Fibroblast of skin of right biceps (primary cell): ENCODE data around the gene GSTP1.
A peak's percentile ranks its signal among the peaks of the same experiment; 100 is the strongest.
"Not testable (repeated sequence)": the region's sequence is repeated elsewhere in the genome, so short reads cannot be mapped to it uniquely, and the experiment has no call there.

Experiments used
- DNase-seq: peaks from one replicate; pipeline ENCODE4 v3.0.0-alpha.2; 2013

Gene GSTP1

DNA sequence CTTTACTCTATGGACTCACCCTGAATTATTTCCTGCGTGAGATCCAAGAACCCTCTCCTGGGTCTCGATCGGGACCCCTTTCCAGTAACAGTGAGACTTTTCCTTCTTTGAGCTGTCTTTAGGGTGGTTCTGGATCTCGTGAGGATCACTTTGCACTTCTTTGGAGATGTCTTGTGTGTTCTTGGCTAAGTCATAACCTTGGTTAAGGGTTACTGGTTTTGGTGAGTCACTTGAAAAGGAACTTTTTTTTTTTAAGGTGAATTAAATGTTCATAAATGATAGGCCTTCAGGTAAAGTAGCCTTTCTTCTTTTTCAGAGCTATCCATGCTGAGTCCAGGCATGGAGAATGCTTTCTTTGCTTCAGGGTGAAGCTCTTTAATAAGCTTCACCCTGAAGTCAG, 19.4 kb upstream of the GSTP1 start:
- DNase-seq = no peak

- DNase-seq = no peak
These were observed 12.2 kb upstream of the GSTP1 start for GRCh38 chr11:67571443-67571842.

GRCh38 chr11:67572305-67572704, 11.3 kb upstream of the GSTP1 start:
- no peak for DNase-seq

DNA sequence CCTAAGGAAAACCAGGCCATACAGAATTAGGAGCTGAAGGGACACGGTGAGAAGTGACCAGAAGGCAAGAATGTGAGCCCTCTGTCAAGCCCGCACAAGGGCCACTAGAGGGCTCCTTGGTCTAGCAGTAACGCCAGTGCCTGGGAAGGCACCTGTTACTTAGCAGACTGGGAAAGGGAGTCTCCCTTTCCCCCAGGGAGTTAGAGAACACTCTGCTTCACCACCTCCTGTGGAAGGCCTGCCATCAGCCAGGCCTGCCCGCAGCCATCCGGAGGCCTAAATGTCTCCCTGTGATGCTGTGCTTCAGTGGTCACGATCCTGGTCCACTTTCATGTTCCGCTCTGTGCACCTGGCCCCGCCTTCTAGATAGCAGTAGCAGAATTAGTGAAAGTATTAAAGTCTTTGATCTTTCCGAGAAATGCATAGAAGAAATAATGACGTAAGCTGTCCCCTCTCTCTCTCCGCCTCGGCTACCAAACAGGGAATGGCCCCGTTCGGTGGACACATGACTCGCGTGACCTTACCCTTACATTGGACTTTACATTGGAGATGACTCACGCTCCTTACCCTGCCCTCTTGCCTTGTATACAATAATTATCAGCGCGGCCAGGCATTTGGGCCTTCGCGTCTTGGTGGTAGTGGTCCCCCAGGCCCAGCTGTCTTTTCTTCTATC, 10.7 kb upstream of the GSTP1 start:
- peak; percentile 39 for DNase-seq

GRCh38 chr11:67574938-67575337, 8.7 kb upstream of the GSTP1 start:
- DNase-seq = no peak

GRCh38 chr11:67576735-67577475, 6.7 kb upstream of the GSTP1 start:
- DNase-seq = no peak

- no peak for DNase-seq
These were observed 5.7 kb upstream of the GSTP1 start for GRCh38 chr11:67577951-67578350.

- DNase-seq = no peak
These were observed 2.1 kb upstream of the GSTP1 start for GRCh38 chr11:67581469-67581868.

- DNase-seq = no peak
These were observed 1.6 kb upstream of the GSTP1 start for GRCh38 chr11:67582011-67582410.

- peak; percentile 57 for DNase-seq
These were observed 731 bp downstream of the GSTP1 start for GRCh38 chr11:67584205-67584880.

- DNase-seq = no peak
These were observed 1.6 kb downstream of the GSTP1 start for GRCh38 chr11:67584881-67585873.

GRCh38 chr11:67585911-67586310, 2.3 kb downstream of the GSTP1 start:
- DNase-seq = no peak

DNA sequence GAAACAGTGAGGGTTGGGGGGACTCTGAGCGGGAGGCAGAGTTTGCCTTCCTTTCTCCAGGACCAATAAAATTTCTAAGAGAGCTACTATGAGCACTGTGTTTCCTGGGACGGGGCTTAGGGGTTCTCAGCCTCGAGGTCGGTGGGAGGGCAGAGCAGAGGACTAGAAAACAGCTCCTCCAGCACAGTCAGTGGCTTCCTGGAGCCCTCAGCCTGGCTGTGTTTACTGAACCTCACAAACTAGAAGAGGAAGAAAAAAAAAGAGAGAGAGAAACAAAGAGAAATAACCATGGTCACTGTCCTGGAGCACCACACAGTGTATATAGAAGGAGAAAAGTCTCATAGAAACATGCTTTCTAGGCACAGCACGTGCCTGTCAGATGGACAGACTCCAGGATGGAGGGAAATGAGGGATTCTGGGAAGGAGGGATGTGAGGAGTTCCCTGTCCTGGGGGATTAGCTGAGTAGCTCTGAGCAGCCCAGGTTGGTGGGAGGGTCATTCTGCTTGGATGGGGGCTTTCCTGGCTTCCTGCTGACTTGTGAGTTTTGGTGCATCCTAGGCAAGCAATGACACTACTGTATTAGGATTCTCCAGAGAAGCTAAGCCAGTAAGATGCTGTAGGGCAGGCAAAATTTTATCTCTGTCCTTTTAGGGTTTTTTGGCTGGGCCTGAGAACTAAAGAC, 3.1 kb downstream of the GSTP1 start:
- no peak for DNase-seq

DNA sequence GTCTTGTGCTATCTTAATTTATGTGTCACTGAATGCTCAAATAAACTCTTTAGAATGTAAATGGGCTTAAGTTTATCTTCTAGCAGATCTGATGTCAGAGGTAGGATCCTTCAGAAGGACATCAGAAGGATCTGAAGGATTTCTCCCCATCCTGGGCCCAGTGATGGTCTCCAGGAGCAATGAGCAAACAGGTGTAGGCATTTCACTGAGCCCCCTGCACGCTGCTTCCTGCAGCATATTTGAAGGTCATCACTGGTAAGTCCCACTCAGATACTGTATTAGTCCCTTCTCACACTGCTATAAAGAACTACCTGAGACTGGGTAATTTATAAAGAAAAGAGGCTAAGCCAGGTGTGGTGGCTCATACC, 4.5 kb downstream of the GSTP1 start:
- no peak for DNase-seq

DNA sequence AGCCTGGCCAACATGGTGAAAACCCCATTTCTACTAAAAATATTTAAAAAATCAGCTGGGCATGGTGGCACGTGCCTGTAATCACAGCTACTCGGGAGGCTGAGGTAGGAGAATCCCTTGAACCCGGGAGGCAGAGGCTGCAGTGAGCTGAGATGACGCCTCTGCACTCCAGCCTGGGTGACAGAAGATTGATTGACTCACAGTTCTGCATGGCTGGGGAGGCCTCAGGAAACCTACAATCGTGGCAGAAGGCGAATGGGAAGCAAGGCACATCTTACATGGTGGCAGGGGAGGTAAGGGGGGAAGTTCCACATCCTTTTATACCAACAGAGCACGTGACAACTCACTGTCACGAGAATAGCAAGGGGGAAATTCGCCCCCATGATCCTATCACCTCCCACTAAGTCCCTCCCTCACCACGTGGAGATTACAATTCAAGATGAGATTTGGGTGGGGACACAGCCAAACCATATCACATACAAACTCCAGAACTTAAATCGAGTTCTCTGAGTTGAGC, 5.3 kb downstream of the GSTP1 start:
- DNase-seq = not testable (repeated sequence)

- no peak for DNase-seq
These were observed 9.4 kb downstream of the GSTP1 start for GRCh38 chr11:67592880-67593564.

- DNase-seq = no peak
These were observed 9.9 kb downstream of the GSTP1 start for GRCh38 chr11:67593565-67593905.

DNA sequence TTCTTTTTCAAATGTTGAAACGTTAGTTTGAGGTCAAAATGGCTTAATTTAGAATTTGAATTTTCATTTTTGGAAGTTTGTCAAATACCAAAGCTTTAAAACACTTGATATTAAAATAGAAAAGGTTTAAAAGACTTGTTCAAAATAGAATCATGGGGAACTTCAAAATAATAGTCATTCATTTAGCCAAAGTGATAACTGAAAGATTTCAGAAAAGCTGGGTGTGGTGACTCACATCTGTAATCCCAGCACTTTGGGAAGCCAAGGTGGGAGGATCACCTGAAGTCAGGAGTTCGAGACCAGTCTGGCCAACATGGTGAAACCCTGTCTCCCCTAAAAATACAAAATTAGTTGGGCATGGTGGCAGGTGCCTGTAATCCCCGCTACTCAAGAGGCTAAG, 10.9 kb downstream of the GSTP1 start:
- DNase-seq = no peak

- DNase-seq = no peak
These were observed 13.2 kb downstream of the GSTP1 start for GRCh38 chr11:67596753-67597300.

DNA sequence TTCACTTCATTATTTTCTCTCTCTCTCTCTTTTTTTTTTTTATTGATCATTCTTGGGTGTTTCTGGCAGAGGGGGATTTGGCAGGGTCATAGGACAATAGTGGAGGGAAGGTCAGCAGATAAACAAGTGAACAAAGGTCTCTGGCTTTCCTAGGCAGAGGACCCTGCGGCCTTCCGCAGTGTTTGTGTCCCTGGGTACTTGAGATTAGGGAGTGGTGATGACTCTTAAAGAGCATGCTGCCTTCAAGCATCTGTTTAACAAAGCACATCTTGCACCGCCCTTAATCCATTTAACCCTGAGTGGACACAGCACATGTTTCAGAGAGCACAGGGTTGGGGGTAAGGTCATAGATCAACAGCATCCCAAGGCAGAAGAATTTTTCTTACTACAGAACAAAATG, 13.8 kb downstream of the GSTP1 start:
- not testable (repeated sequence) for DNase-seq

GRCh38 chr11:67597963-67598362, 14.4 kb downstream of the GSTP1 start:
- not testable (repeated sequence) for DNase-seq
